ENCODE measurements around the gene PARD3B. TPM values are rescaled to one million over a fixed set of nuclear protein-coding genes. Genes with fewer than 3 reads are reported as not detected.

Gene PARD3B
- total RNA-seq, 1 experiment from 2014 or later: 3.9 TPM

GRCh38 chr2:204886713-204887112, 341.4 kb downstream of the PARD3B start:
- DNase-seq (ENCODE audit: low spot score): no peak

GRCh38 chr2:204888222-204888621, 342.9 kb downstream of the PARD3B start:
- no peak for DNase-seq (ENCODE audit: low spot score)

GRCh38 chr2:204890680-204891079, 345.4 kb downstream of the PARD3B start:
- DNase-seq (ENCODE audit: low spot score): no peak

GRCh38 chr2:204891739-204892138, 346.5 kb downstream of the PARD3B start:
- no peak for DNase-seq (ENCODE audit: low spot score)

GRCh38 chr2:204892506-204893255, 347.4 kb downstream of the PARD3B start:
- DNase-seq (ENCODE audit: low spot score): no peak

- no peak for DNase-seq (ENCODE audit: low spot score)
Observed at GRCh38 chr2:204896146-204896545, 350.9 kb downstream of the PARD3B start.

GRCh38 chr2:204897561-204897960, 352.3 kb downstream of the PARD3B start:
- no peak for DNase-seq (ENCODE audit: low spot score)

GRCh38 chr2:204898928-204899640, 353.8 kb downstream of the PARD3B start:
- no peak for DNase-seq (ENCODE audit: low spot score)

GRCh38 chr2:204899983-204900382, 354.7 kb downstream of the PARD3B start:
- no peak for DNase-seq (ENCODE audit: low spot score)

GRCh38 chr2:204900487-204900886, 355.2 kb downstream of the PARD3B start:
- no peak for DNase-seq (ENCODE audit: low spot score)

GRCh38 chr2:204900910-204901309, 355.6 kb downstream of the PARD3B start:
- DNase-seq (ENCODE audit: low spot score): no peak

GRCh38 chr2:204901591-204901990, 356.3 kb downstream of the PARD3B start:
- DNase-seq (ENCODE audit: low spot score): no peak

- DNase-seq (ENCODE audit: low spot score): no peak
Observed at GRCh38 chr2:204909791-204910190, 364.5 kb downstream of the PARD3B start.

- no peak for DNase-seq (ENCODE audit: low spot score)
Observed at GRCh38 chr2:204913312-204913711, 368.0 kb downstream of the PARD3B start.

GRCh38 chr2:204913854-204914464, 368.7 kb downstream of the PARD3B start:
- DNase-seq (ENCODE audit: low spot score): no peak

GRCh38 chr2:204914708-204915107, 369.4 kb downstream of the PARD3B start:
- no peak for DNase-seq (ENCODE audit: low spot score)

GRCh38 chr2:204917089-204917701, 371.9 kb downstream of the PARD3B start:
- no peak for DNase-seq (ENCODE audit: low spot score)

- DNase-seq (ENCODE audit: low spot score): no peak
Observed at GRCh38 chr2:204920776-204921175, 375.5 kb downstream of the PARD3B start.

- no peak for DNase-seq (ENCODE audit: low spot score)
Observed at GRCh38 chr2:204923957-204924356, 378.7 kb downstream of the PARD3B start.

GRCh38 chr2:204931562-204931961, 386.3 kb downstream of the PARD3B start:
- no peak for DNase-seq (ENCODE audit: low spot score)

- no peak for DNase-seq (ENCODE audit: low spot score)
Observed at GRCh38 chr2:204933735-204934374, 388.6 kb downstream of the PARD3B start.

GRCh38 chr2:204944927-204945326, 399.7 kb downstream of the PARD3B start:
- DNase-seq (ENCODE audit: low spot score): no peak
